ENCODE results near the gene ANKRD22.

Gene ANKRD22

GRCh38 chr10:88833723-88834122, 17.9 kb downstream of the ANKRD22 start:
- H3K4me3 Mint-ChIP-seq: no peak overlapping the region
- no peaks in the 10 kb centered on the region for H3K27me3 Mint-ChIP-seq
- H3K9me3 Mint-ChIP-seq: no peaks in the 10 kb centered on the region
- no peaks in the 10 kb centered on the region for H3K36me3 Mint-ChIP-seq
- no peak overlapping the region for H3K27ac Mint-ChIP-seq
- H3K4me1 Mint-ChIP-seq: peaks cover 23% of the 10 kb centered on the region
- ATAC-seq: no peak

GRCh38 chr10:88833156-88833555, 18.5 kb downstream of the ANKRD22 start:
- H3K36me3 Mint-ChIP-seq: no peaks in the 10 kb centered on the region
- no peaks in the 10 kb centered on the region for H3K9me3 Mint-ChIP-seq
- H3K4me1 Mint-ChIP-seq: peaks cover 23% of the 10 kb centered on the region
- no peaks in the 10 kb centered on the region for H3K27me3 Mint-ChIP-seq
- ATAC-seq: no peak
- no peak overlapping the region for H3K27ac Mint-ChIP-seq
- H3K4me3 Mint-ChIP-seq: no peak overlapping the region

DNA sequence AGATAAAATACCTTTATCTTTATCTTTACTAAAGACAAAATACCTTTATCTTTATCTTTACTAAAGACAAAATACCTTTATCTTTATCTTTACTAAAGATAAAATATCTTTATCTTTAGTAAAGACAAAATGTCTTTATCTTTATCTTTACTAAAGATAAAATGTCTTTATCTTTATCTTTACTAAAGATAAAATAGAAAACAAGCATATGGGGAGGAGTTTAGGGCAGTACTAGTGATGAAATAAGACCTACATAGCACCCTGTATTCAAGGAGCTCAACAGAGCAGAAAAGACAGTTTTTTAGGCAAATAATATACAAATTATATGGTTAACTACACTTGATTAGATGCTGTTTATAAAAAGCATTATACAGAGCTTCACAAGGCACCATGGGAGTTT, 19.3 kb downstream of the ANKRD22 start:
- Mint-ChIP-seq H3K27me3 (no peaks in the 10 kb centered on the region), H3K9me3 (no peaks in the 10 kb centered on the region), H3K4me1 (peaks cover 23% of the 10 kb centered on the region), H3K4me3 (no peak overlapping the region), H3K27ac (no peak overlapping the region), H3K36me3 (no peaks in the 10 kb centered on the region)
- no peak for ATAC-seq

- peaks cover 23% of the 10 kb centered on the region for H3K4me1 Mint-ChIP-seq
- no peak overlapping the region for H3K4me3 Mint-ChIP-seq
- ATAC-seq: no peak
- no peaks in the 10 kb centered on the region for H3K27me3 Mint-ChIP-seq
- H3K27ac Mint-ChIP-seq: no peak overlapping the region
- H3K36me3 Mint-ChIP-seq: no peaks in the 10 kb centered on the region
- H3K9me3 Mint-ChIP-seq: no peaks in the 10 kb centered on the region
Measured at GRCh38 chr10:88831709-88832108, 19.9 kb downstream of the ANKRD22 start.

- no peak overlapping the region for H3K27ac Mint-ChIP-seq
- ATAC-seq: no peak
- H3K36me3 Mint-ChIP-seq: no peaks in the 10 kb centered on the region
- H3K4me1 Mint-ChIP-seq: peaks cover 31% of the 10 kb centered on the region
- H3K4me3 Mint-ChIP-seq: no peak overlapping the region
- H3K9me3 Mint-ChIP-seq: no peaks in the 10 kb centered on the region
- H3K27me3 Mint-ChIP-seq: no peaks in the 10 kb centered on the region
Measured at GRCh38 chr10:88830643-88831268, 20.9 kb downstream of the ANKRD22 start.

DNA sequence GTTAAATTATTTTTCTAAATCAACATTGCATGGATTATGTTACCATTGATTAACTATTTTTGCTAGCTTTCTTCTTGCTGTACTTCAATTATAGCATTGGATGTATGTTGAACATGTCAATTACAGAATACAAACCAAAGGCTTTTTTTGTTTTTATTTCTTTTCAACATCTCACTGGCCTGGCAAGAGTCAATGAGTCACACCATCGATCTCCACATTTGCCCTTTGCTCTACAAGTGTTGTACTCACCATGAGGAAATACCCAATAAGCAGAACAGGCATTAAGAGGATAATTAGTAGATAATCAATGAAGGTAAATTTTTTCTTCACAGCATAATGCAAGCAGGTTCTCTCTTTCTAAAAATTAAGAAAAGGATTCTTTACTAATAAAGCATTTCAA, 23.3 kb downstream of the ANKRD22 start:
- no peaks in the 10 kb centered on the region for H3K36me3 Mint-ChIP-seq
- no peaks in the 10 kb centered on the region for H3K27me3 Mint-ChIP-seq
- peaks cover 42% of the 10 kb centered on the region for H3K4me1 Mint-ChIP-seq
- ATAC-seq: no peak
- H3K4me3 Mint-ChIP-seq: no peak overlapping the region
- no peak overlapping the region for H3K27ac Mint-ChIP-seq
- no peaks in the 10 kb centered on the region for H3K9me3 Mint-ChIP-seq

DNA sequence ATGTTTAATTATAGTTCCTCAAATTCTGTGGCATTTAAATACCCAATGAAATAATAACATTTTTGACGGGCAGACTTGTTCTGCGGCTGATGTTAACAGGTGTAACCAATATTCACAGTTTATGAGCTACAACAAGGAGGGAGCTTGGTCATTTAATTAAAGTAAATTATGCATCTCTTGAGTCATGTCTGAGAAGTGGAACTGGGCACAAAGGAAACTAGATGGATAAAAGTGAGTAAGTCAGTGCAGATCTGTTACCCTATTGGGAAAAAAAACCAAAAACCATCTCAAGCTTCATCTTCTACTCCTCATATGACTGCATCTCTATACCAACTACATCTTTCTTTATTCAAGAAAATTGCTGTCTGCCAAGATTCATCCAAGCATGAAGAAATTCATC, 24.0 kb downstream of the ANKRD22 start:
- H3K9me3 Mint-ChIP-seq: no peaks in the 10 kb centered on the region
- no peak for ATAC-seq
- no peak overlapping the region for H3K4me3 Mint-ChIP-seq
- H3K27me3 Mint-ChIP-seq: no peaks in the 10 kb centered on the region
- H3K27ac Mint-ChIP-seq: peak overlapping the region; percentile 45
- H3K4me1 Mint-ChIP-seq: peaks cover 35% of the 10 kb centered on the region
- H3K36me3 Mint-ChIP-seq: no peaks in the 10 kb centered on the region

DNA sequence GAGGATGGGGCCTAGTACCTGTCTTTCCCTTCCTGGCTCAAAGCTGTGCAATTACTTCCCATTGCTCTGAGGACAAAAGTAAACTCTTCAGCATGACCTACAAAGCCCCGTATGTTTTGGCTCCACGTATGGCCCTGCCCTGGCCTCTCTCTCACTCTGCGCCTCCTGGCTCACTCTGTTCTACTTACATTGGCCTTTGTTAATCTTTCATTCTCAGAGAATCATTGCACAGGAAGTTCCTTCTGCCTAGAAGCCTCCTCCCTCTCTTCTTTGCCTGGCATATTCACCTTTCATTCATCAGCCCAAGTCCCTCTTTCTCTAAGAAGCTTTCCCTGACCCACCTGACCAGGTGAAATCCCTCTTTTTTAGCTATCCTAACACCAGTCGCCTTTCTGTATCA, 25.3 kb downstream of the ANKRD22 start:
- peaks cover 29% of the 10 kb centered on the region for H3K4me1 Mint-ChIP-seq
- H3K36me3 Mint-ChIP-seq: no peaks in the 10 kb centered on the region
- peak overlapping the region; percentile 45 for H3K27ac Mint-ChIP-seq
- H3K9me3 Mint-ChIP-seq: no peaks in the 10 kb centered on the region
- H3K27me3 Mint-ChIP-seq: no peaks in the 10 kb centered on the region
- ATAC-seq: no peak
- H3K4me3 Mint-ChIP-seq: no peak overlapping the region

GRCh38 chr10:88820748-88821401, 30.8 kb downstream of the ANKRD22 start:
- H3K9me3 Mint-ChIP-seq: no peaks in the 10 kb centered on the region
- no peak for ATAC-seq
- no peak overlapping the region for H3K27ac Mint-ChIP-seq
- no peak overlapping the region for H3K4me3 Mint-ChIP-seq
- peaks cover 11% of the 10 kb centered on the region for H3K4me1 Mint-ChIP-seq
- H3K27me3 Mint-ChIP-seq: no peaks in the 10 kb centered on the region
- no peaks in the 10 kb centered on the region for H3K36me3 Mint-ChIP-seq

DNA sequence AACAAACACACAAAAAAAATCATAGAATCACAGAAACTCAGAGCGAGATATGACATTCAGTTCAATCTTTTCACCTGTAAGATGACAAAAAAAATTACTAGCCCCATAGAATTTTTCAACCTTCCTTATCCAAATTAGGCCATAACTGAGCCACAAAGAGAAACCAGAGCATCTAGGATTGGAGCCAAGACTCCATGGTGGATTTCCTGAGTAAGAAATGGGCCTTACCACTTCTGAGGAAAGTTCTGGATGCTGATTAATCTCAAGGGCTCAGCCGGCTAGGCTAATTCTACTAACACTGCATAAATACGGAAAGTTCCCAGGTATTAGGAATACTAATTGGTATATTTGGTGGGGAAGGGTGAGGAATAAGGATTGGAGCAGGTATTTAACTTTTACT, 32.4 kb downstream of the ANKRD22 start:
- Mint-ChIP-seq H3K27me3 (no peaks in the 10 kb centered on the region), H3K27ac (no peak overlapping the region), H3K4me1 (no peaks in the 10 kb centered on the region), H3K4me3 (no peak overlapping the region), H3K36me3 (no peaks in the 10 kb centered on the region), H3K9me3 (no peaks in the 10 kb centered on the region)
- ATAC-seq: no peak

GRCh38 chr10:88813200-88813599, 38.4 kb downstream of the ANKRD22 start:
- Mint-ChIP-seq H3K4me1 (peaks cover 13% of the 10 kb centered on the region), H3K27me3 (no peaks in the 10 kb centered on the region), H3K4me3 (no peak overlapping the region), H3K36me3 (no peaks in the 10 kb centered on the region), H3K9me3 (no peaks in the 10 kb centered on the region), H3K27ac (no peak overlapping the region)
- ATAC-seq: no peak

DNA sequence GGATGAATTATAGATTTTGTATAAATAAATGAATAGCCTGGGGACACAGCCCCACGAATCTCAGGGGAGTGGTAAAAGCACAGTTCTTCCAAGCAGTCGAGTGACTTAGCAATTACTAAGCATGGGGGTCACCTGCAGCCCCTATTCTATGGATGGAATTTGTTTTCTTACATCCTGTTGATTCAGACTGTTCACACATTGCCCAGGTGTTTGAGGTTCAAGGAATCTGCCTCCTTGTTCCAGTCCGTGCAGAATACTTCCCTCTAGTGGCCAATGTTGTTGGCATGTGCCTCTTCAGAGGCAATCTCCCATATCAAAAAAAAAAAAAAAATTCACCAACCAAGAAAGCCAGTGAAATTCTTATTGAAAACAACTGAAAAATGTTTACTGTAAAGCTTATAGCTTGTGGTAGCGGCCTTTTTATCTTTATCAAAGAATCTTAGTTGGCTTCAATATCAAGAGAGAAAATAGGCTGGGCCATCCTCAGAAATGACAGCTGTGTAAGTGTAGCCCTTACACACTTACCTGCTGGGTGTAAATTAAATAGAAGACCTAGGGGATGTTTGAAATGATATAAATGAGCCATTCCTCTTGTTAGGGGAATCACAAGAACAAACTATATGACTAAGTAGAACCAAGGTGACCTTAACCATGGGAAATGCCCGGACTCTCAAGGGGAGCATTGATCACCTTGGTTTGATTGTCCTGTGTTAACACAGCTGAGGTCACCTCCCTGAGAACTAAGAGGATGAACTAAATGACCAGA, 41.3 kb downstream of the ANKRD22 start:
- peaks cover 13% of the 10 kb centered on the region for H3K4me1 Mint-ChIP-seq
- no peaks in the 10 kb centered on the region for H3K27me3 Mint-ChIP-seq
- peak; percentile 76 for ATAC-seq
- no peak overlapping the region for H3K4me3 Mint-ChIP-seq
- H3K27ac Mint-ChIP-seq: peak overlapping the region; percentile 55
- H3K9me3 Mint-ChIP-seq: no peaks in the 10 kb centered on the region
- no peaks in the 10 kb centered on the region for H3K36me3 Mint-ChIP-seq

GRCh38 chr10:88809621-88810020, 42.0 kb downstream of the ANKRD22 start:
- no peak for ATAC-seq
- H3K4me3 Mint-ChIP-seq: no peak overlapping the region
- no peaks in the 10 kb centered on the region for H3K36me3 Mint-ChIP-seq
- no peaks in the 10 kb centered on the region for H3K27me3 Mint-ChIP-seq
- peaks cover 13% of the 10 kb centered on the region for H3K4me1 Mint-ChIP-seq
- H3K9me3 Mint-ChIP-seq: no peaks in the 10 kb centered on the region
- no peak overlapping the region for H3K27ac Mint-ChIP-seq

- no peaks in the 10 kb centered on the region for H3K9me3 Mint-ChIP-seq
- no peaks in the 10 kb centered on the region for H3K36me3 Mint-ChIP-seq
- H3K27ac Mint-ChIP-seq: no peak overlapping the region
- no peak for ATAC-seq
- H3K4me3 Mint-ChIP-seq: no peak overlapping the region
- peaks cover 13% of the 10 kb centered on the region for H3K4me1 Mint-ChIP-seq
- H3K27me3 Mint-ChIP-seq: no peaks in the 10 kb centered on the region
Measured at GRCh38 chr10:88805924-88806323, 45.7 kb downstream of the ANKRD22 start.

DNA sequence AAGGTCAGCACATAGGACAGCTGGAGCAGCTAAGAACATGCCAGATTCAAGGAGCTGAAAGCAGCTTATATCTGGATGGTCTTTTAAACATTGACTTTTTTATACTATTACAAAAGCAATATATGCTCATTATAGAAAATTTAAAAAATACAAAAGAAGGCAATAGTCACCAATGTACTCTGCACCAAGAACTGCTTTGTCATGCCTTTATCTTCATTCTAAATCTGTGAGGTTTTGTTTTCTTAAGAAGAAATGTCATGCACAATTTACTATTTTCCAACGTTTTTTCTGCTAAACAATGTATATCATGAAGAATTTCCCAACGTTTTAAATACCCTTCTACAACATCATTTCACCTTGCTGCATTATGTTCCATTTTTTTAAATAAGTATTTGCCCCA, 46.3 kb downstream of the ANKRD22 start:
- Mint-ChIP-seq H3K4me3 (no peak overlapping the region), H3K27ac (no peak overlapping the region), H3K36me3 (no peaks in the 10 kb centered on the region), H3K27me3 (no peaks in the 10 kb centered on the region), H3K9me3 (no peaks in the 10 kb centered on the region), H3K4me1 (peaks cover 7% of the 10 kb centered on the region)
- no peak for ATAC-seq
